ENCODE results near the gene TPPP.
A peak's percentile ranks its signal among the peaks of the same experiment; 100 is the strongest.
"Not testable (repeated sequence)": the region's sequence is repeated elsewhere in the genome, so short reads cannot be mapped to it uniquely, and the experiment has no call there.

The TPPP gene

DNA sequence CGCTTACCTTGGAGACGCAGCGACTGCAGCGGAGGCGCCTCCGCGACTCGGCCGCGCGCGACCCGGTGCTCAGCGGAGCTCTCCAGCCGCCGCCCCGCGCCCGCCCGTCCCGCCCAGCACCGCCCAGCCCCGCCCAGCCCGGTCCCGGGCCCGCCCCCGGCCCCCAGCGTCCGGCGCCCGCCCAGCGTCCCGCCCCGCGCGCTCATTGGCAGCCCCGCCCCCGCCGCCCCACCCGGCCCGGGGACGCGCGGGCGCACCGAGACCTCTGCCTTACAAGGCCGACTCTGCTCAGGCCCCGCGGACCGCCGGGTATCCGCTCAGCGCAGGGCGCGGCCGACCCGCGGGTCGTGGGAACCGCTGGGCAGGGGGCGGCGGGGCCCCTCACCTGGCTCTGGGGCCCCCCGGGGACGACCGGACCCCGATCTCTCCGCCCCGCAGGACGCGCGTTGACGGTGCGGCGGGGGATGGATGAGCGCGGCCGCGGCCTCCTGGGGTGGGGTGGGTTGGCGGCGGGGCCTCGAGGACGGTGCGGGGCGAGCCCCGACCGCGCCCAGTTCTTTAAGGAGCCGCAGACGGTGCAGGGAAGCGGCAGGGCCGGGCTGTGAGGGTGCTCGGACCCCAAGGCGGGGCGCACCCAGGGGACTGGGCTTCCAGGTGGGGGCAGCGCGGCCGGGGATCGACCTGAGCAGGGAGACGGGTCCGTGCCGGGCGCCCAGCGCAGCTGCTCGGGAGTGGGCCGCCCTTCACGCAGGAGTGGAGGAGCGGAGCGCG is at the start of gene TPPP:
TSS of gene TPPP (minus strand) at position 82 of the 771 bp plus-strand sequence. CDS start 15,292 bp downstream, outside the sequence.
- DNase-seq (ENCODE audit: low spot score): peak; percentile 78
- H3K9me3 ChIP-seq (ENCODE audit: severe bottlenecking); H3K27ac ChIP-seq (ENCODE audit: poor library complexity, severe bottlenecking); H3K4me1 ChIP-seq (ENCODE audit: insufficient read depth, poor library complexity, severe bottlenecking); H3K27me3 ChIP-seq (ENCODE audit: insufficient read depth, poor library complexity, severe bottlenecking); H3K36me3 ChIP-seq (ENCODE audit: low read depth): not testable (repeated sequence)
- ATAC-seq (ENCODE audit: low read depth): peak; percentile 84
- peak within 1 kb of the TSS; percentile 52 for H3K4me3 ChIP-seq (ENCODE audit: severe bottlenecking)

DNA sequence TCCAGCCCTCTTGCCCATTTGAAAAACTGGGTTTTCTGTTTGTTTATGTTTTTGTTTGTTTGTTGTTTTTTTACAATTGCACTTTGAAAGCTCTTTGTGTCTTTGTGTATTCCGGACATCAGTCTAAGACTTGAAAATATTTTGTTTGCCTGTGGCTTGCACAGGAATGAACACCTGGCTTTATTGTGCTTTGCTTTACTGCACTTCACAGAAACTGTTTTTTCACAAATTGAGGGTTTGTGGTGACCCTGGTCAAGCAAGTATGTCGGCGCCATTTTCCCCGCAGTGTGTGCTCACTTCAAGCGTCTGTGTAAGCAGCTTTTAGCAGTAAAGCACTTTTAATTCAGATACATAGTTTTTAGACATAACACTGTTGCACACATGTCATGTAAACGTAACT is 49.1 kb upstream of the TPPP start:
- not testable (repeated sequence) for H3K36me3 ChIP-seq (ENCODE audit: low read depth); H3K27me3 ChIP-seq (ENCODE audit: insufficient read depth, poor library complexity, severe bottlenecking); ATAC-seq (ENCODE audit: low read depth); DNase-seq (ENCODE audit: low spot score); H3K27ac ChIP-seq (ENCODE audit: poor library complexity, severe bottlenecking); H3K4me3 ChIP-seq (ENCODE audit: severe bottlenecking); H3K9me3 ChIP-seq (ENCODE audit: severe bottlenecking); H3K4me1 ChIP-seq (ENCODE audit: insufficient read depth, poor library complexity, severe bottlenecking)

GRCh38 chr5:734145-734544 is 41.0 kb upstream of the TPPP start:
- ATAC-seq (ENCODE audit: low read depth); DNase-seq (ENCODE audit: low spot score); H3K4me1 ChIP-seq (ENCODE audit: insufficient read depth, poor library complexity, severe bottlenecking); H3K36me3 ChIP-seq (ENCODE audit: low read depth); H3K9me3 ChIP-seq (ENCODE audit: severe bottlenecking); H3K27ac ChIP-seq (ENCODE audit: poor library complexity, severe bottlenecking); H3K4me3 ChIP-seq (ENCODE audit: severe bottlenecking); H3K27me3 ChIP-seq (ENCODE audit: insufficient read depth, poor library complexity, severe bottlenecking): not testable (repeated sequence)

DNA sequence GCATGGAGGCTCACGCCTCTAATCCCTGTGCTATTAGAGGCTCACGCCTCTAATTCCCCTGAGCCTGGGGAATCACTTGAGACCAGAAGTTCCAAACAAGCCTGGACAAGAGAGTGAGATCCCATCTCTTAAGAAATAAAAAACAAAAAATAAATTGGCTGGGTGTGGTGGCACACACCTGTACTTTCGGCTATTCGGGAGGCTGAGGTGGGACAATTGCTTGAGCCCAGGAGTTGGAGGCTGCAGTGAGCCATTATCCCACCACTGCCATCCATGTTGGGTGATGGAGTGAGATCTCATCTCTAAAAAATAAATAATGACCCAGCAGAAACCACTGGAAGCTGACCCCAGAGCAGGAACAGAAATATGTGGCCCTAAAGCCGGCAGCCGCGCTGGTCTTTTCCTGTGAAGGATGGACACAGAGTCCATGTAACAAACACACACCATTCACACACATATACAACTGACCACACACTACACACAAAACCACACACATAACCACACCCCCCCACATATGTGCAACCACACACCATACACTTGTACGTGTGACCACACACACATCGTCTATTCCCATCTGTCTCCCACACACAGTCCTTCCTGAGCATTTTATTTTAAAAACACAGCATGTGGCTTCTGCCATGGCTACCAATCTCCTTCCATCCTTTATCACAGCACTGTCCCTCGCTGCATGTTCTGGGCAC is 39.8 kb upstream of the TPPP start:
- H3K9me3 ChIP-seq (ENCODE audit: severe bottlenecking); H3K27me3 ChIP-seq (ENCODE audit: insufficient read depth, poor library complexity, severe bottlenecking); H3K36me3 ChIP-seq (ENCODE audit: low read depth); H3K4me1 ChIP-seq (ENCODE audit: insufficient read depth, poor library complexity, severe bottlenecking); ATAC-seq (ENCODE audit: low read depth); H3K4me3 ChIP-seq (ENCODE audit: severe bottlenecking); DNase-seq (ENCODE audit: low spot score); H3K27ac ChIP-seq (ENCODE audit: poor library complexity, severe bottlenecking): not testable (repeated sequence)

GRCh38 chr5:729225-729624 is 36.1 kb upstream of the TPPP start:
- not testable (repeated sequence) for ATAC-seq (ENCODE audit: low read depth)

GRCh38 chr5:727087-727486 is 33.9 kb upstream of the TPPP start:
- not testable (repeated sequence) for DNase-seq (ENCODE audit: low spot score); H3K9me3 ChIP-seq (ENCODE audit: severe bottlenecking); H3K4me3 ChIP-seq (ENCODE audit: severe bottlenecking); ATAC-seq (ENCODE audit: low read depth); H3K4me1 ChIP-seq (ENCODE audit: insufficient read depth, poor library complexity, severe bottlenecking); H3K27me3 ChIP-seq (ENCODE audit: insufficient read depth, poor library complexity, severe bottlenecking); H3K36me3 ChIP-seq (ENCODE audit: low read depth); H3K27ac ChIP-seq (ENCODE audit: poor library complexity, severe bottlenecking)

More at GRCh38 chr5:729225-729624, 36.1 kb upstream of the TPPP start:
- not testable (repeated sequence) for H3K27ac ChIP-seq (ENCODE audit: poor library complexity, severe bottlenecking); H3K9me3 ChIP-seq (ENCODE audit: severe bottlenecking); H3K4me3 ChIP-seq (ENCODE audit: severe bottlenecking); H3K36me3 ChIP-seq (ENCODE audit: low read depth); H3K4me1 ChIP-seq (ENCODE audit: insufficient read depth, poor library complexity, severe bottlenecking); DNase-seq (ENCODE audit: low spot score); H3K27me3 ChIP-seq (ENCODE audit: insufficient read depth, poor library complexity, severe bottlenecking)

DNA sequence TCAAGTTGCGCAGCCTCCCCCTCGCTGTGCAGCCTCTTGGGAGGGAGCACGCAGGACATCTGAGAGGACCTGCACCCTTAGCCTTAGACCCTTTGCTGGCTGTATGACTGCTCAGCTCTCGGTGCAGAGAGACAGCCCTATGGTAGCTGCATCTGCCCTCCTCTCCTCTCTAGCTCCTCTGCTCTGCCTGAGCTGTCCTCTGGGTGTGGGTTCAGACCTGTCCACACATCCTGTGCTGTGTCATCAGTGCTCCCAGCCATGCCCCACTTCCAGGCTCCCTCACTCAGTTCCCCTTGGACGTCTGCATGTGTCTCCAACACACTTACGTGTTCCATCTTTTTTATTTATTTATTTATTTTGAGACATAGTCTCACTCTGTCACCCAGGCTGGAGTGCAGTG is 30.7 kb upstream of the TPPP start:
- ATAC-seq (ENCODE audit: low read depth): peak; percentile 73
- not testable (repeated sequence) for H3K27ac ChIP-seq (ENCODE audit: poor library complexity, severe bottlenecking); H3K27me3 ChIP-seq (ENCODE audit: insufficient read depth, poor library complexity, severe bottlenecking); DNase-seq (ENCODE audit: low spot score); H3K9me3 ChIP-seq (ENCODE audit: severe bottlenecking); H3K4me1 ChIP-seq (ENCODE audit: insufficient read depth, poor library complexity, severe bottlenecking); H3K4me3 ChIP-seq (ENCODE audit: severe bottlenecking); H3K36me3 ChIP-seq (ENCODE audit: low read depth)

DNA sequence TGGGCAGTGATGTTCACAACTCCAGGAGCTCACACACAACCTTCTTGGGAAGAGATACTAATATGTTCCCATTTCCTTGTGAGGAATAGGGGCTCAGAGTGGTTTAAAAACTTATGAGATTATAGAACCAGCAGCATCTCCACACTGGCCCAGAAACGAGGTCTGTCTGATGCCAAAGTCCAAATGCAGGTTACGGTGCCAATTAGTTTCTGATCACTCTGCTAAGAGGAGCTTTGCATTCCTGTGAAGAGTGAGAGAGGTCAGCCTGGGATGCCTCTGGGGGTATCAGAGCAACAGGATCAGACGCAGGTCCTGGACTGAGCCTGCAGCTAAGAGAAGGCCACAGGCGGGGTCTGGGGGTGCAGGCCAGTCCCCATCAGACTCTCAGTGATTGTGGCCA is 30.2 kb upstream of the TPPP start:
- H3K9me3 ChIP-seq (ENCODE audit: severe bottlenecking); H3K4me1 ChIP-seq (ENCODE audit: insufficient read depth, poor library complexity, severe bottlenecking); DNase-seq (ENCODE audit: low spot score); H3K36me3 ChIP-seq (ENCODE audit: low read depth); H3K27ac ChIP-seq (ENCODE audit: poor library complexity, severe bottlenecking); ATAC-seq (ENCODE audit: low read depth); H3K27me3 ChIP-seq (ENCODE audit: insufficient read depth, poor library complexity, severe bottlenecking); H3K4me3 ChIP-seq (ENCODE audit: severe bottlenecking): not testable (repeated sequence)

DNA sequence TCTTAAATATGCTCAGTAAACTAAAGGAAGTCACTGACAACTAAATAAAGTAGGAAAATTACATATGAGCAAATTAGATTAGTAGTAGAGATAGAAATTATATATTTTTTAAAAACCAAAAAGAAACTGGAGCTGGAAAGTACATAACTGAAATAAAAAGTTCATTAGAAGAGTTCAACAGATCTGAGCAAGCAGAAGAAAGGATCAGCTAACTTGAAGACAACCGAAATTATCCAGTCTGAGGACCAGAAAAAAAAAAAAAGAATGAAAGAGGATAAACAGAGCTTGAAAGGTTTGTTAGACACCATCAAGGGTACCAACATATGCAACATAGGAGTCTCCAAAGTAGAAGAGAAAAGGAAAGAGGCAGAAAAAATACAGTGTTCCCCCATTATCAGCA is 26.2 kb upstream of the TPPP start:
- not testable (repeated sequence) for H3K36me3 ChIP-seq (ENCODE audit: low read depth); H3K9me3 ChIP-seq (ENCODE audit: severe bottlenecking); H3K27me3 ChIP-seq (ENCODE audit: insufficient read depth, poor library complexity, severe bottlenecking); H3K4me3 ChIP-seq (ENCODE audit: severe bottlenecking); H3K4me1 ChIP-seq (ENCODE audit: insufficient read depth, poor library complexity, severe bottlenecking); H3K27ac ChIP-seq (ENCODE audit: poor library complexity, severe bottlenecking); ATAC-seq (ENCODE audit: low read depth); DNase-seq (ENCODE audit: low spot score)
